ENCODE results near the gene DSCAM.

DSCAM gene

GRCh38 chr21:40667967-40668366 is 179.0 kb downstream of the DSCAM start:
- no peak for DNase-seq (ENCODE audit: low read depth in 2 of 2)

- no peak for DNase-seq (ENCODE audit: low read depth in 2 of 2)
These were observed 184.1 kb downstream of the DSCAM start for GRCh38 chr21:40662889-40663288.

- DNase-seq (ENCODE audit: low read depth in 2 of 2) = no peak
These were observed 186.5 kb downstream of the DSCAM start for GRCh38 chr21:40660461-40660860.

- no peak for DNase-seq (ENCODE audit: low read depth in 2 of 2)
These were observed 188.6 kb downstream of the DSCAM start for GRCh38 chr21:40658311-40658710.

GRCh38 chr21:40652436-40652835 is 194.5 kb downstream of the DSCAM start:
- DNase-seq (ENCODE audit: low read depth in 2 of 2) = no peak

GRCh38 chr21:40647706-40648105 is 199.3 kb downstream of the DSCAM start:
- no peak for DNase-seq (ENCODE audit: low read depth in 2 of 2)

- no peak for DNase-seq (ENCODE audit: low read depth in 2 of 2)
These were observed 200.3 kb downstream of the DSCAM start for GRCh38 chr21:40646651-40647050.

- DNase-seq (ENCODE audit: low read depth in 2 of 2) = no peak
These were observed 205.9 kb downstream of the DSCAM start for GRCh38 chr21:40641042-40641441.

GRCh38 chr21:40640266-40640789 is 206.6 kb downstream of the DSCAM start:
- no peak for DNase-seq (ENCODE audit: low read depth in 2 of 2)

GRCh38 chr21:40639616-40640194 is 207.3 kb downstream of the DSCAM start:
- DNase-seq (ENCODE audit: low read depth in 2 of 2) = no peak

- DNase-seq (ENCODE audit: low read depth in 2 of 2) = no peak
These were observed 208.3 kb downstream of the DSCAM start for GRCh38 chr21:40638466-40639251.

GRCh38 chr21:40636026-40636425 is 210.9 kb downstream of the DSCAM start:
- no peak for DNase-seq (ENCODE audit: low read depth in 2 of 2)

GRCh38 chr21:40635391-40635790 is 211.6 kb downstream of the DSCAM start:
- no peak for DNase-seq (ENCODE audit: low read depth in 2 of 2)

GRCh38 chr21:40634141-40634540 is 212.8 kb downstream of the DSCAM start:
- no peak for DNase-seq (ENCODE audit: low read depth in 2 of 2)

GRCh38 chr21:40633048-40633447 is 213.9 kb downstream of the DSCAM start:
- DNase-seq (ENCODE audit: low read depth in 2 of 2) = no peak

- DNase-seq (ENCODE audit: low read depth in 2 of 2) = no peak
These were observed 215.7 kb downstream of the DSCAM start for GRCh38 chr21:40631211-40631610.

- no peak for DNase-seq (ENCODE audit: low read depth in 2 of 2)
These were observed 221.0 kb downstream of the DSCAM start for GRCh38 chr21:40625991-40626390.

GRCh38 chr21:40623528-40623927 is 223.4 kb downstream of the DSCAM start:
- DNase-seq (ENCODE audit: low read depth in 2 of 2) = no peak

GRCh38 chr21:40622531-40622930 is 224.4 kb downstream of the DSCAM start:
- DNase-seq (ENCODE audit: low read depth in 2 of 2) = no peak

GRCh38 chr21:40620386-40621145 is 226.4 kb downstream of the DSCAM start:
- DNase-seq (ENCODE audit: low read depth in 2 of 2) = no peak

GRCh38 chr21:40618191-40618973 is 228.6 kb downstream of the DSCAM start:
- no peak for DNase-seq (ENCODE audit: low read depth in 2 of 2)

- DNase-seq (ENCODE audit: low read depth in 2 of 2) = no peak
These were observed 230.6 kb downstream of the DSCAM start for GRCh38 chr21:40616377-40616704.
